Measurements from ENCODE around the gene ACBD6.

ACBD6 gene

DNA sequence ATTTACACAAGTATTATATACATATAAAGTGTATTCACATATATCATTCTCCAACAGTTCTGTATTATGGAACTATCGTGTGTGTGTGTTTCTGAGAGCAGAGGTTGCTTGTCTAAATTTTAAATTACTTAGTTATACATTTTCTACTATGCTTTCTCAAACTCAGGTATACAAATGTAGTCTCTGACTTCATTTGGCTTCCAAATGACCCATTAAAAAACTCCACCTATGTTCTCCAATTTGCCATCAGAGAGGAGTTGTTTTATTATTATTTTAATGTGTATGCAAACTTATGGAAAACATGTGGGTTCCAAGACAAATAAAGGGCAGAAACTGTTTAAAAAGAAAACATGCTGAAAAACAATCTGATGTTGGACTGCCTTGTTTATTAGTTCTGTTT lies 131.8 kb downstream of the ACBD6 start:
- Histone ChIP-seq H3K36me3 (ENCODE audit: control insufficient read depth, insufficient read depth, low read length) (no peaks in the 10 kb centered on the region), H3K27ac (ENCODE audit: low read length) (no peak overlapping the region), H3K9me3 (ENCODE audit: control insufficient read depth, insufficient read depth, low read length) (no peaks in the 10 kb centered on the region), H3K4me1 (ENCODE audit: control insufficient read depth, insufficient read depth, low read length) (no peaks in the 10 kb centered on the region), H3K4me3 (ENCODE audit: low read length) (no peak overlapping the region), H3K27me3 (ENCODE audit: control insufficient read depth, insufficient read depth, low read length) (no peaks in the 10 kb centered on the region)
- WGBS (ENCODE audit: insufficient coverage, insufficient read length) = no CpG with 5 or more reads among the region's 1 CpG
- no peak for DNase-seq (ENCODE audit: low read depth, low spot score)

DNA sequence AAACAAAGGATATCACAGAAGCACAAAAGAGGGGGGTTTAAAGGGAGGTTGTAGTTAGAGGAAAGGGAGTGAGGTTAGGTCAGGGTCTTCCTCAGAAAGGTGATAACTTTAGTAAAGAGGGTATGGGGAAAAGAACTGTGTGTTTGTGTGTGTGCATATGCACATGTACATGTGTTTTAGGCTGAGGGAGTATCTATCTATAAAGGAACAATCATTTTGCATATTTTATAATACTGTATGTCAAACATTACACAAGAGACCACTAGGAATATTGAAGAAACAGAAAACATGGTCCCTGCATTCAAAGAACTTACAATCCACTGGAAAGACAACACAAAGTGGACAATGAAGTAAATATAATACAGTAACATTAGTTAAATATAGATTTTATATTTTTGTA lies 132.2 kb downstream of the ACBD6 start:
- no peak for DNase-seq (ENCODE audit: low read depth, low spot score)
- Histone ChIP-seq H3K27ac (ENCODE audit: low read length) (no peak overlapping the region), H3K36me3 (ENCODE audit: control insufficient read depth, insufficient read depth, low read length) (no peaks in the 10 kb centered on the region), H3K4me1 (ENCODE audit: control insufficient read depth, insufficient read depth, low read length) (no peaks in the 10 kb centered on the region), H3K27me3 (ENCODE audit: control insufficient read depth, insufficient read depth, low read length) (no peaks in the 10 kb centered on the region), H3K4me3 (ENCODE audit: low read length) (no peak overlapping the region), H3K9me3 (ENCODE audit: control insufficient read depth, insufficient read depth, low read length) (no peaks in the 10 kb centered on the region)

DNA sequence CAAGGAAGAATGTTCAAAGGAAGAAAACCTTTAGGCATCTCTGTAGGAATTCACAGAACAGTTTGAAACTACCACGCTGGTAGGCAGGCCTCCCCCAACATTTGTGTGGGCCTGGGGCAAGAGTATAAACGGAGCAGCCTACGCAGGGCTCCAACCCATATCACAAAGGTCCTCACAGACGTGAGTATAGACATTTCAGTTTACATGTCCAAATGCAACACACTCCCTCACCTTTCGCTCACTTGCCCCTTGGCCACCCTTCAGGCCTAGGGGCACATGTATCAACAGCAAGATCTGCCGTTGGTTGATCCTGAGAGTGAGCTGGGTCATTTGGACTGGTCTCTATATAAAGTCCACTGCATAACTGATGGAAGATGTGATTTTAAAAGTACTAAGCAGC lies 133.3 kb downstream of the ACBD6 start:
- H3K27me3 ChIP-seq (ENCODE audit: control insufficient read depth, insufficient read depth, low read length) = no peaks in the 10 kb centered on the region
- H3K27ac ChIP-seq (ENCODE audit: low read length) = no peak overlapping the region
- WGBS (ENCODE audit: insufficient coverage, insufficient read length) = no CpG with 5 or more reads among the region's 6 CpGs
- H3K4me3 ChIP-seq (ENCODE audit: low read length) = no peak overlapping the region
- H3K36me3 ChIP-seq (ENCODE audit: control insufficient read depth, insufficient read depth, low read length) = no peaks in the 10 kb centered on the region
- no peak for DNase-seq (ENCODE audit: low read depth, low spot score)
- H3K4me1 ChIP-seq (ENCODE audit: control insufficient read depth, insufficient read depth, low read length) = no peaks in the 10 kb centered on the region
- no peaks in the 10 kb centered on the region for H3K9me3 ChIP-seq (ENCODE audit: control insufficient read depth, insufficient read depth, low read length)

DNA sequence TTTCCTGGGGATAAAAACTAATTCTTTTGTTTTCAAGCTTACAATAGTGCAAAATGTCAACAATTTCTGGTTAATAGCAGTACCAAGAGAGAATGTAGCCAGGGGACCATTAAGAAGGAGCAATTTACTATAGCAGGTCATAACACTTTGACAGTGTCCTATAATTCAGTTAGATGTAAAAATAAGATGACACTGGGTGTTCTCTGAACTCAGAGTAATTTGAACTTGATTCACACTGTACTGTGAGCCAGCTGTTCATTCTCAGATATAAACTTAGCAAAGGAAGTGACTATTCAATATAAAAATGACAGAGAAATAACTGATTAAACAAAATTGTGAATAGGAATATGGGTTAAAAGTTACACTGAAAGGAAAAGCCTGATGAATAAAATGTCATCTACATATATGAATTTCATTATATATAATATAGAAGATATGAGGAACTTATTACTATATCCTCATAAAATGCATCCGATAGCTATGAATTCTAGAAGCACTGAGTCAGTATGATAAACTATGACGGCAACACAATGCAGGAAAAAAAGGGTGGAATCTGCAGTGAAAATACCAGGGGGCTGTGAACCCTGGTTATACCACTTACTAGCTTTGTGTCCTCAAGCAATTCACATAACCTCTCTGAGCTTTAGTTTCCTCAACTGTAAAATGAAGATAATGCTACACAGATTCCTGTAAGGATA lies 135.9 kb downstream of the ACBD6 start:
- H3K27ac ChIP-seq (ENCODE audit: low read length) = no peak overlapping the region
- no peaks in the 10 kb centered on the region for H3K36me3 ChIP-seq (ENCODE audit: control insufficient read depth, insufficient read depth, low read length)
- no peaks in the 10 kb centered on the region for H3K4me1 ChIP-seq (ENCODE audit: control insufficient read depth, insufficient read depth, low read length)
- no peak overlapping the region for H3K4me3 ChIP-seq (ENCODE audit: low read length)
- no peak for DNase-seq (ENCODE audit: low read depth, low spot score)
- no peaks in the 10 kb centered on the region for H3K27me3 ChIP-seq (ENCODE audit: control insufficient read depth, insufficient read depth, low read length)
- WGBS (ENCODE audit: insufficient coverage, insufficient read length) = no CpG with 5 or more reads among the region's 2 CpGs
- H3K9me3 ChIP-seq (ENCODE audit: control insufficient read depth, insufficient read depth, low read length) = no peaks in the 10 kb centered on the region

- Histone ChIP-seq H3K9me3 (ENCODE audit: control insufficient read depth, insufficient read depth, low read length) (no peaks in the 10 kb centered on the region), H3K27me3 (ENCODE audit: control insufficient read depth, insufficient read depth, low read length) (no peaks in the 10 kb centered on the region), H3K4me3 (ENCODE audit: low read length) (no peak overlapping the region), H3K4me1 (ENCODE audit: control insufficient read depth, insufficient read depth, low read length) (no peaks in the 10 kb centered on the region), H3K36me3 (ENCODE audit: control insufficient read depth, insufficient read depth, low read length) (no peaks in the 10 kb centered on the region), H3K27ac (ENCODE audit: low read length) (no peak overlapping the region)
- WGBS (ENCODE audit: insufficient coverage, insufficient read length) = no CpG with 5 or more reads among the region's 3 CpGs
- DNase-seq (ENCODE audit: low read depth, low spot score) = no peak
Observed at GRCh38 chr1:180365039-180365438, 137.3 kb downstream of the ACBD6 start.

GRCh38 chr1:180363246-180363995 lies 139.0 kb downstream of the ACBD6 start:
- no peak overlapping the region for H3K27ac ChIP-seq (ENCODE audit: low read length)
- no peak for DNase-seq (ENCODE audit: low read depth, low spot score)
- no peaks in the 10 kb centered on the region for H3K27me3 ChIP-seq (ENCODE audit: control insufficient read depth, insufficient read depth, low read length)
- H3K4me3 ChIP-seq (ENCODE audit: low read length) = no peak overlapping the region
- no peaks in the 10 kb centered on the region for H3K9me3 ChIP-seq (ENCODE audit: control insufficient read depth, insufficient read depth, low read length)
- WGBS (ENCODE audit: insufficient coverage, insufficient read length) = 100% methylated on average over 2 of the region's 5 CpGs
- no peaks in the 10 kb centered on the region for H3K4me1 ChIP-seq (ENCODE audit: control insufficient read depth, insufficient read depth, low read length)
- no peaks in the 10 kb centered on the region for H3K36me3 ChIP-seq (ENCODE audit: control insufficient read depth, insufficient read depth, low read length)

DNA sequence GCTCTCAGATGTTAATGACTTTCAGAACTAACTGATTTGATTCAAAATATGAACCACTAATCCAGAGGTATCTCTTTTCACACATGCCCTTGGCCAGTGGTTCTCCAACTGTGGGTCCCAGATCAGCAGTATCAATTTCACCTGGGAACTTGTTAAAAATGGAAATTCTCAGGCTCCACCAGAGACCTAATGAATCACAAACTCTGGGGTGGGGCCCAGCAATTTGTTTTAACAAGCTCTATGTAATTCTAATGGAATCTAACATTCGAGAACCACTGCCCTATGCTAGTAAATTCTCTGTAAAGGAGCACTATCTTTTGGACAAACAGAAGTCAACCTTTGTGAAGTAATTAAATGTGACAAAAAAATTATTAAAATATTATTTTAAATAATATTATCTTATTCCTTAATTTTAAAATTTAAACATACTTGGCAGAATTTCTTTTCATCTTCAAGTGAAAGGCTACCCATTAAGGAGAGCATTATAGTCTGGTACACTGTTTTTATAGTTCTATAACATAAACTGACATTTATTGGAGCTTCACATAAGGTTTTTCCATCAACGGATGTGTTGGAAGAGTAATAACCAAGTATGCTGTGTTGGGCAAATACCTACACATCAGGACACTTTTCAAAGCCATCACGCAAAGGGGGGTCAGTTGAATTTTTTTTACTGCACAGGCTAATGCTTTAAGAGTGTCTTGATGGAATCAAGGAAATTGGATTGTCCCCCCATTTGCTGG lies 141.9 kb downstream of the ACBD6 start:
- H3K36me3 ChIP-seq (ENCODE audit: control insufficient read depth, insufficient read depth, low read length) = no peaks in the 10 kb centered on the region
- DNase-seq (ENCODE audit: low read depth, low spot score) = no peak
- H3K4me3 ChIP-seq (ENCODE audit: low read length) = no peak overlapping the region
- H3K4me1 ChIP-seq (ENCODE audit: control insufficient read depth, insufficient read depth, low read length) = no peaks in the 10 kb centered on the region
- WGBS (ENCODE audit: insufficient coverage, insufficient read length) = no CpG with 5 or more reads among the region's 3 CpGs
- no peaks in the 10 kb centered on the region for H3K9me3 ChIP-seq (ENCODE audit: control insufficient read depth, insufficient read depth, low read length)
- H3K27ac ChIP-seq (ENCODE audit: low read length) = no peak overlapping the region
- no peaks in the 10 kb centered on the region for H3K27me3 ChIP-seq (ENCODE audit: control insufficient read depth, insufficient read depth, low read length)

- H3K27ac ChIP-seq (ENCODE audit: low read length) = no peak overlapping the region
- no peaks in the 10 kb centered on the region for H3K27me3 ChIP-seq (ENCODE audit: control insufficient read depth, insufficient read depth, low read length)
- 0 out of 2 replicates have a peak, but pooled peaks cover 2% of the 10 kb centered on the region for H3K4me1 ChIP-seq (ENCODE audit: control insufficient read depth, insufficient read depth, low read length)
- no peak for DNase-seq (ENCODE audit: low read depth, low spot score)
- WGBS (ENCODE audit: insufficient coverage, insufficient read length) = no CpG with 5 or more reads among the region's 1 CpG
- no peak overlapping the region for H3K4me3 ChIP-seq (ENCODE audit: low read length)
- H3K9me3 ChIP-seq (ENCODE audit: control insufficient read depth, insufficient read depth, low read length) = no peaks in the 10 kb centered on the region
- no peaks in the 10 kb centered on the region for H3K36me3 ChIP-seq (ENCODE audit: control insufficient read depth, insufficient read depth, low read length)
Observed at GRCh38 chr1:180358649-180359048, 143.7 kb downstream of the ACBD6 start.

- 0 out of 2 replicates have a peak, but pooled peaks cover 2% of the 10 kb centered on the region for H3K4me1 ChIP-seq (ENCODE audit: control insufficient read depth, insufficient read depth, low read length)
- H3K27me3 ChIP-seq (ENCODE audit: control insufficient read depth, insufficient read depth, low read length) = no peaks in the 10 kb centered on the region
- H3K36me3 ChIP-seq (ENCODE audit: control insufficient read depth, insufficient read depth, low read length) = no peaks in the 10 kb centered on the region
- WGBS (ENCODE audit: insufficient coverage, insufficient read length) = no CpG with 5 or more reads among the region's 2 CpGs
- no peak for DNase-seq (ENCODE audit: low read depth, low spot score)
- no peak overlapping the region for H3K4me3 ChIP-seq (ENCODE audit: low read length)
- H3K9me3 ChIP-seq (ENCODE audit: control insufficient read depth, insufficient read depth, low read length) = no peaks in the 10 kb centered on the region
- H3K27ac ChIP-seq (ENCODE audit: low read length) = no peak overlapping the region
Observed at GRCh38 chr1:180353945-180354344, 148.4 kb downstream of the ACBD6 start.

GRCh38 chr1:180352588-180352987 lies 149.8 kb downstream of the ACBD6 start:
- Histone ChIP-seq H3K27me3 (ENCODE audit: control insufficient read depth, insufficient read depth, low read length) (no peaks in the 10 kb centered on the region), H3K36me3 (ENCODE audit: control insufficient read depth, insufficient read depth, low read length) (no peaks in the 10 kb centered on the region), H3K9me3 (ENCODE audit: control insufficient read depth, insufficient read depth, low read length) (no peaks in the 10 kb centered on the region), H3K27ac (ENCODE audit: low read length) (no peak overlapping the region), H3K4me1 (ENCODE audit: control insufficient read depth, insufficient read depth, low read length) (0 out of 2 replicates have a peak, but pooled peaks cover 2% of the 10 kb centered on the region), H3K4me3 (ENCODE audit: low read length) (no peak overlapping the region)
- no CpG with 5 or more reads among the region's 2 CpGs for WGBS (ENCODE audit: insufficient coverage, insufficient read length)
- DNase-seq (ENCODE audit: low read depth, low spot score) = no peak

Measured in iPS DF 6.9 (cell line).